Stimulated activated CD4-positive, alpha-beta T cell treated with anti-CD3 and anti-CD28 coated beads, Interleukin-2, amount 100 ng/mL, for 4 hours (primary cell): ENCODE measurements around the gene ADGRE3.
A peak's percentile ranks its signal among the peaks of the same experiment; 100 is the strongest.

Experiments
- DNase-seq: peaks from one replicate; pipeline ENCODE4 v3.0.0-alpha.2; 2020; ENCODE audit warnings: low read depth

ADGRE3 gene, protein sequence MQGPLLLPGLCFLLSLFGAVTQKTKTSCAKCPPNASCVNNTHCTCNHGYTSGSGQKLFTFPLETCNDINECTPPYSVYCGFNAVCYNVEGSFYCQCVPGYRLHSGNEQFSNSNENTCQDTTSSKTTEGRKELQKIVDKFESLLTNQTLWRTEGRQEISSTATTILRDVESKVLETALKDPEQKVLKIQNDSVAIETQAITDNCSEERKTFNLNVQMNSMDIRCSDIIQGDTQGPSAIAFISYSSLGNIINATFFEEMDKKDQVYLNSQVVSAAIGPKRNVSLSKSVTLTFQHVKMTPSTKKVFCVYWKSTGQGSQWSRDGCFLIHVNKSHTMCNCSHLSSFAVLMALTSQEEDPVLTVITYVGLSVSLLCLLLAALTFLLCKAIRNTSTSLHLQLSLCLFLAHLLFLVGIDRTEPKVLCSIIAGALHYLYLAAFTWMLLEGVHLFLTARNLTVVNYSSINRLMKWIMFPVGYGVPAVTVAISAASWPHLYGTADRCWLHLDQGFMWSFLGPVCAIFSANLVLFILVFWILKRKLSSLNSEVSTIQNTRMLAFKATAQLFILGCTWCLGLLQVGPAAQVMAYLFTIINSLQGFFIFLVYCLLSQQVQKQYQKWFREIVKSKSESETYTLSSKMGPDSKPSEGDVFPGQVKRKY

DNA sequence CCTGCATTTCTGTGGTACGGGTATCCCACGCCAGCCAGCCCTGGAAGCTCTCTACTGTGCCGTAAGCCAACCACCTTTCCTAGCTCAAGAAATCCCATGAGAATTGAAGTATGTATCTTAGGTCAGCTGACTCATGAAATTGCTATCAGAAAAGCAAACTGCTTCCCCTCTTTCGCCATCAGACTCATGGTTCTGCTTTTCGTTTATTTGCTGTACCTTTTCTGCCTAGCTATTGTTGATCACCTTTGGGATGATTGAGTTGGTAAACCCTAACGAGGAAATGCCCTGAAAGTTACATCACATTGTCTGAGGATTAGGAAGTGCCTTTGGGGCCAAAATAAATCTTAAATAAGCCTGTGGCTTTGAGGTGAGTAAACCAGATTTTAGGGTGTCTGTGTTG is at the start of gene ADGRE3:
TSS of gene ADGRE3 (minus strand) at position 81 of the 400 bp plus-strand sequence. CDS start at position 7, 74 bp downstream.
- no peak for DNase-seq

DNA sequence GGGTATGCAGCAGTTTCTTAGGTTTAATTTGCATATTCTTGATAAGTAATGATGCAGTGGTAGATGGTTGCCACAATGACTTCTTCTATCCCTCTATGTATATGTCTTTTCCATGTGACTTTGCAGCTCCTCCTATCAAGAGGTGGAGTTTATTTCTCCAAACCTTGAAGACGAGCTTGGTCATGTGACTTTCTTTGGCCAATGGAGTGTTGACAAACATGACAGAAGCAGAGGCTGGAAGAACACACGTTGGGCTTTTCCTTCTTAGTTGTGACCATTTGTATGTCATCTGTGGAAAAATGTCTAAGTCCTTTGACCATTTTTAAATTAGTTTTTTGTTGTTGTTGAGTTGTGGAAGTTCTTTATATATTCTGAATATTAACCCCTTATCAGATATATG is 47.5 kb upstream of the ADGRE3 start:
- no peak for DNase-seq

DNA sequence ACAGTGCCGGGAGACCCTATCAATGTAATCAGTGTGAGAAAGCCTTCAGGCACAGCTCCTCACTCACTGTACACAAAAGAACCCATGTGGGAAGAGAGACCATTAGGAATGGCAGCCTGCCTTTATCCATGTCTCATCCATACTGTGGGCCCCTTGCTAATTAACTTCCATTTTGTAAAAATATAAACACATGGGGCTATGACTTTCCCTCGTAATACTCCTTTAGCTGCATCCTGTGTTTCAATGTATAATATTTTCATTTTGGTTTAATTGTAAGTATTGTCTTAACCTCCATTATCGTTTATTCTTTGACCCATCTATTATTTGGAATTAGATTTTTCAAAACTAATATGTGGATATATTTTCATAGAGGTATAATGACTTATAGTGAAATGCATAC is 44.5 kb upstream of the ADGRE3 start:
- no peak for DNase-seq

DNA sequence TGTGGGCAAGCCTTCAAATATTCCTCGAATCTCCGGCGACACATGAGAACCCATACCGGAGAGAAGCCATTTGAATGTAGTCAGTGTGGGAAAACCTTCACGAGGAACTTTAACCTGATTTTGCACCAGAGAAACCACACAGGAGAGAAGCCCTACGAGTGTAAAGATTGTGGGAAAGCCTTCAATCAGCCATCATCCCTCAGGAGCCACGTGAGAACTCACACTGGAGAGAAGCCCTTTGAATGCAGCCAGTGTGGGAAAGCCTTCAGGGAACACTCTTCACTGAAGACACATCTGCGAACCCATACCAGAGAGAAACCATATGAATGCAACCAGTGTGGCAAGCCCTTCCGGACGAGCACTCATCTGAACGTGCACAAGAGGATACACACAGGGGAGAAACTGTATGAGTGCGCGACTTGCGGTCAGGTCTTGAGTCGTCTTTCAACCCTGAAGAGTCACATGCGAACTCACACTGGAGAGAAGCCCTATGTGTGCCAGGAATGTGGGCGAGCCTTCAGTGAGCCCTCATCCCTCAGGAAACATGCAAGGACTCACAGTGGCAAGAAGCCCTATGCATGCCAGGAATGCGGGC is 44.0 kb upstream of the ADGRE3 start:
- DNase-seq = no peak

DNA sequence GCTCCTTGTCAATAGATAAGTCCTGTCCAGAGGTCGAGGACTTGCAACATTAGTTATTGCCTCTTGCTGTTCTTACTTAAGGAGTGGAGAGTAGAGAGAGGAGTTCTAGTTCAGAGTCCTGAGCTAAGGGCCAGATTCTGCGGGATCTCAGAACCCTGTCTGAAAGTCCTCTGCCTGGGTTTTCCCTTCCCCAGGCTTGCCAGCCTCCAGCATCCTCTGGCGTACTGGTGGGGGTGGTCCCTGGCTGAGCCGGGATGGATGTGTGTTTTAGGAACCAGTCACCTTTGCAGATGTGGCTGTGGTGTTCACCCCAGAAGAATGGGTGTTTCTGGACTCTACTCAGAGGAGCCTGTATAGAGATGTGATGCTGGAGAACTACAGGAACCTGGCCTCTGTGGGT is 41.2 kb upstream of the ADGRE3 start:
- no peak for DNase-seq

DNA sequence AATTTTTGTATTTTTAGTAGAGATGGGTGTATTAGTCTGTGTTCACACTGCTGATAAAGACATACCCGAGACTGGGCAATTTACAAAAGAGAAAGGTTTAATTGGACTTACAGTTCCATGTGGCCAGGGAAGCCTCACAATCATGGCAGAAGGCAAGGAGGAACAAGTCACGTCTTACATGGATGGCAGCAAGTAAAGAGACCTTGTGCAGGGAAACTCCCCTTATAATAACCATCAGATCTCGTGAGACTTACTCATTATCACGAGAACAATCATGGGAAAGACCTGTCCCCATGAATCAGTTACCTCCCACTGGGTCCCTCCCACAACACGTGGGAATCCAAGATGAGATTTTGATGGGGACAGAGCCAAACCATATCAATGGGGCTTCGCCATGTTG is 29.8 kb upstream of the ADGRE3 start:
- DNase-seq = no peak

DNA sequence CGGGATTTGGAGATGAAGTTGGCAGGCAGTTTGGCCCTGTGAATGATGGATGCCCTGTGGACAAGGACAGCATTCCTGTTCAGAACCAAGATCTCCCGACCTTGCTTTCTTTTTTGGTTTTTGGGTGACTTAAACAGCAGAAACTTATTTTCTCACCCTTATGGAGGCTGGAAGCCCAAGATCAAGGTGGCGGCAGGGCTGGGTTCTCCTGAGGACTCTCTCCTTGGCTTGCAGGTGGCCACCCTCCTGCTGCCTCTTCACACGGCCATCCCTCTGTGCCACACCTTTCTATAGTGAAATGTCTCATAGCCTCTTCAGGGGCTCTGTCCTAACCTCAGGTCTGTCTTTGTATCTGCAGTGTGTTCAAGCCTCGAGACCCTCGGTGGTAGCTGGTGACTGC is 29.2 kb upstream of the ADGRE3 start:
- no peak for DNase-seq

DNA sequence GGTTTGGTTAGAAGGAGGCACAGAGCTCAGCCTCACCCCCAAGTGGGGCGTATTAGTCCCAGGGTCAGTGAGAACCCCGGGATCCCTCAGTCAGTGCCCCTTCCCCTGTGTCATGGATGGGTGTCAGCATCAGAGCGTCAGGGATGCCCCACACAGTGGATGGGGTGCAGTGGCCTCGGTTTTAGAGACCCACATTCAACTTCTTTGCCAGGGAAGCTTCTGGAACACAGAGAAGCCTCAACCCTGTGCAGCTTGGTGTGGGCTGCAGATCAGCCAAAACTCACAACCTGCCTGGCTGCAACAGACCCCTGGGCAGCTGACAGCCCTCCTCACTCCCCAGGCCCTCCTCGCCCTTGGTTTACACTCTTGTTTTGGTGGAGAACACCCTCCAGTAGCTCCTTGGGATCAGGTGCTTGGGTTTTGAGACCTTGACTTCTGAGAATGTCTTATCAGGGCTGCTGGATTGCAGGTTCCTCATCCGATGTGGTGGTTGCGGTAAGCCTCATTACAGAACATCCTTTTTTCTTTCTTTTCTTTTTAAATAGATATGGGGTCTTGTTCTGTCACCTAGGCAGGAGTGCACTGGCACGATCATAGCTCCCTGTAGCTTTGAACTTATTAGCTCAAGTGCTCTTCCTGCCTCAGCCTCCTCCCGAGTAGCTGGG is 26.2 kb upstream of the ADGRE3 start:
- no peak for DNase-seq

DNA sequence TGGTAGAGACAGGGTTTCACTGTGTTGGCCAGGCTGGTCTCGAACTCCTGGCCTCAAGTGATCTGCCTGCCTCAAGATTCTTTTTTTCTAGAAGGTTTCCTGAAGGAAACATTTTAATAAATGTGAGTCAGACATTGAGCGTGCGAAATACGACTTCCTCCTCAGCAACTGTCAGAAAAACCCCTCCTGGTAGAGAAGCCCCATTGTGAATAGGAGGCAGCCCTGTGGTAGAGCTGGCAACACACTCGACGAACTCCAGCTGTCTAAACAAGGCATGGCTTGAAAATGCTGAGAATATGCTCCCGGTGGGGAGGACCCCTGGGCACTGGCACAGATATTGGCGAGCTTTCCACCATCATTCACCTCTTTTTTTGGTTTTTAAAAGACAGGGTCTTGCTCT is 25.0 kb upstream of the ADGRE3 start:
- no peak for DNase-seq

DNA sequence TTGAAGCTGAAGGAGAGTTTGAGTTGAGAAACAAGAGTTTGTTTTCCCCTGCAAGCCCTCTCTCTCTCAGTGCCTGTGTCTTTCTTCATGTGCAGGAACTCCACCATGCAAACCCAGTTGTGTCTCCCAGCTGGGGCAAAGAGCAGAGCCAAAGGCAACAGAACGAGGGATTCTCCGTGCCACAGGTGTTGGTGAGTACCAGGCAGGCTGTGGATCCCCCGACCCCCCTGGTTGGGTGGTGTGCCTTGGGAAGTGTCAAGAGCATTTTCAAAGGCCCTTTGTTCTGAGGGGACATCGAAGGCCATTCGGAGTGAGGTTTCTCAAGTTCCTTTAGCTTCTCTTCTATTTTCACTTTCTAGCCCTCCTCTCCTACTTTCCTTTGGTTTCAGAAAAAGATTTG is 20.8 kb upstream of the ADGRE3 start:
- DNase-seq = no peak

DNA sequence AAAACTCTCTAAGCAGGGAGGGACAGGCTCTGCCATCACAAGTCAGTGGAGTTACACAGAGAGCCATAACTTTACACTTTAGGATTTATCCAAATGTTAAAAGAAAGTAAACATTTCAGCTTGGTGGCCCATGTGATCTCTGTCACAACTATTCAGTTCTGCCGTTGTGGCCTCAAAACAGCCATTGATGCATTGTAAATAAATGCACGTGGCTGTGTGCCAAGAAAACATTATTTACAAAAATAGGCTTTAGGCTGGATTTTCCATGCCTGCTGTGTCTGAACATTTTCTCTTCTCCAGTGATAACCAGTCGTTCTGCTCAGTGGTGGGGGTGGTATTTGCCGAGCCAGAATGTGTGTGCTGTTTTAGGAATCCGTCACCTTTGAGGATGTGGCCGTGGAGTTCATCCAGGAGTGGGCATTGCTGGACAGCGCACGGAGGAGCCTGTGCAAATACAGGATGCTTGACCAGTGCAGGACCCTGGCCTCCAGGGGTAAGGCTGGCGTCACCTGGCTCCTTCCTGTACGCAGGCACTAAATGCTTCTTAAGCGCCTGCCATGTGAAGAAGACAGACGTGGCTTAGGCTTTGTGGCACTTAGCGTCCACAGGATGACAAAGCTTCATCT is 20.1 kb upstream of the ADGRE3 start:
- DNase-seq = no peak

DNA sequence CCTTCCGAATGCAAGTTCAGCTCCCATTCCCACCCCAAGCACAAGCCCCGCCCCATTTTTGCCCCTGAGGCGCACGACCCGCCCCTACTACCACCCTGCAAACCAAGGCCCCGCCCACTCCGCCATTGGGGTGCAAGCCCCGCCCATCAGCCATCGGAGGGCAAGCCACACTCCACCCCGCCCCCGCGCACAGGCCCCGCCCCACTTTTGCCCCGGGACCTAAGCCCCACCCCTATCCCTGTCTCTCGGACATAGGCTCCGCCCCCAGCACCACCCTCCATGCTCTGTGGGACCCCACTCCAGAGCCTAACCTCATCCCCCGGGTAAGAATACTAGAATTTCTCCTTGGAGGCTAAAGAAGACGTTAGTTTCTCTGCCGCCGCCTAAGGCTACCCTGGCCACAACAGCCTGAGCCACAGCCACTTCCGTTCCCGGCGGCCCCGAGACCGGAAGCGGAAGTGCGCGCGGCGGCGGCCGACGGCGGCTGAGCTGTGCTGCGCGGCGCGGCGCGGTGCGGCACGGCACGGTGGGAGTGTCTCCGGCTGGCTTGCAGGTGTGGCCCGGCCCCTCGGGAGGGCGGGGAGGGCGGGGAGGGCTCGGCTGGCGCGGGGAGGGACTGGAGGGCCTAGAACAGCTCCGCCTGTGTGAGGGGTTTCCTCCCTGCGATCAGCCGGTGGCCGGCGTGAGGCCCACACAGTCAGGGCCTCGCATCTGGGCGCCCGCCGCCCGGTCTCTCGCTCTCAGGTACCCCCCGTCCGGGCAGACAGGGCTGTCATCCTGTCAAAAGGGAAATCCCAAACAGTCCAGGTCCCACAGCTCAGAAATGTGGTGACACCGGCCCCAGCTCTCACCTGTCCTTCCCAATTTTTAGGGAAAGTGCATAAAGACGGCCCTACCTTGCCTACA is 15.2 kb upstream of the ADGRE3 start, which contains the start of gene ZNF333:
TSS of gene ZNF333 (plus strand) at position 451 of the 906 bp plus-strand sequence. CDS start 3,444 bp downstream, outside the sequence.
- peak; percentile 98 for DNase-seq

DNA sequence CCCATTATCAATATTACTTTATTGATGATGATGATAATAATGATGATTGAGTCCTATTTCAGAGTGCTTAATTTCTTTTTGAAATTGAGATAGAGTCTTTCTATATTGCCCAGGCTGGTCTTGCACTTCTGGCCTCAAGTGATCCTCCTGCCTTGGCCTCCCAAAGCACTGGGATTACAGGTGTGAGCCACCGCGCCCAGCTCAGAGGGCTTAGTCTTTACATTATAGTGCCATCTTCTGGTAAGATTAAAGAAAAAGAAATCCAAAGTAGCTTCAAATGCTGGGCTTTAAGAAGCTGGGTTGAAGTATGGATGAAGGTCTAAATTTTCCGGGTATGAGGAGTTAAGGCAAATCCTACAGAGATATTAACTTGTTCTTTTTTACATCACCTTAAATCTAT is 11.8 kb upstream of the ADGRE3 start:
- peak; percentile 3 for DNase-seq

DNA sequence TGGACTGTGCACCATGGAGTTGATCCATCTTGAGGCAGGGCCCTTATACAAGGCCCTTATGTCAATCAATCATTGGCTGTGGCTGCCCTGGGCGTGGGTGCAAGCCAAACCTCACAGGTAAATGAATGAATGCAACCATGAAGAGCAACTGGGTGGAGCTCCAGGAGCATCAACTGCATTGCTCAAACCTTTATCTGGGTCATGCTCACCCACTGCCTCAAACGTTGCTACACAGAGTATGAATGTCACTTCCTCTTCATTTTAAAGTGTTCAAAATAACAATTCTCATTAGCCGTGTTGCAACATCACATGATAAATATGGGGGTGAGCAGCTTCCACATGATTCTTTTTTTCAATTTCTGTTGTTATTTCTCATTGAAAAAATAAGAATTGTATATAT is 8.8 kb upstream of the ADGRE3 start:
- DNase-seq = no peak

DNA sequence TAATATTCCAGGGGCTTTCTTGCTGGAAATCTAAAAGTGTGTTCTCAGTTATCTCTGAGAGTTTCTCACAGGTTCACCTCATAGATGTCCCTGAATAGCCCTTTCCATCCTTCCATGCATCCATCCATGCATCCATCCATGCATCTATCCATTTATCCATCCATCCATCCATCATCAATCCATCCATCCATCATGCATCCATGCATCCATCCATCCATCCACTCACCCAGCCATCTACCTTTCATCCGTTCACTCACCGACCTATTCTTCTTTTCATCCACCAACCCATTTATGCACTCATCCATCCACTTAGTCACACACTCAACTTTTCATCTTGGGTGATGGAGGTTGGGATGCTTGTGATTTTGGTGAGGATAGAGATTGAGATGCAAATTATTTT is 7.4 kb upstream of the ADGRE3 start:
- DNase-seq = no peak

DNA sequence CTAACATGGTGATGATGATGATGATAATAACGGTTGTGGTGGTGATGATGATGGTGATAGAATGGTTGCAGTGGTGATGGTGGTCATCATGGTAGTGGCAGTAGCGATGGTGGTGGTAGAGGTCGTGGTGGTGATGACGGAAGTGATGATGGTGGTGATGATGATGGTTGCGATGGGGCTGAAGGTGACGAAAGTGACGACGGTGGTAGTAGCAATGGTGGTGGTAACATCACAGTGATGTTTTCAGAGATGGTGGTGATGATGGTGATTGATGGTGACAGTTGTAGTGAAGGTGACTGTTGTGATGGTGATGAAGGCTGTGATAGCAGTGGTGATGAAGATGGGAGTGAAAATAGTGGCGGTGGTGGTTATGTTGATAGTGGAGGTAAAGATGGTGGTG is 3.6 kb upstream of the ADGRE3 start:
- DNase-seq = no peak

DNA sequence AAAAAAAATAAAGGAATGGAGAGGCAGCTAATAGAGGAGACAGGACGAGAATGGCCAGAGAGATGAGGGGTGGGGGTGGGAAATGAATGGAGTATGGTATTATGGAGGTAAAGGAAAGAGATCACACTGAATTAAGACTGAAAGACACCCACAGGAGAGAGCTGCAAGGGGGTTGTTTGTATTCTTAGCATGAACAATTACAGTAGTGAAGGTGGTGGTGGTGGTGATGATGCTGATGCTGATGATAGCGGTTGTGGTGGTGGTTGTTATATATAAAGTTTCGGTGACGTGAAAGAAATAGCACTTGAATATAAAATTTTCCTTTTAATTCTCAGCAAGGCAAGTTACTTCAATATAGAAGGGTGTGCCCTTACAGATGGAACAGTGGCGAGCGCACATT is 2.8 kb upstream of the ADGRE3 start:
- DNase-seq = no peak

DNA sequence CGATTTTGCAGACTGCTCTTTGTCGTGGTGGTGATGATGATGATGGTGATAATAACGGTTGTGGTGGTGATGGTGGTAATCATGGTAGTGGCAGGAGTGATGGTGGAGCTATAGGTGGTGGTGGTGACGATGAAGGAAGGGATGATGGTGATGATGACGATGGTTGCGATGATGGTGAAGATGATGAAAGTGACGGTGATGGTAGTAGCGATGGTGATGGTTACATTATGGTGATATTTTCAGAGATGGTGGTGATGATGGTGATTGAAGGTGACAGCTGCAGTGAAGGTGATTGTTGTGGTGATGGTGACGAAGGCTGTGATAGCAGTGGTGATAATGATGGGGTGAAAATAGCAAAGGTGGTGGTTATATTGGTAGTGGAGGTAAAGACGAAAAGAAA is 2.1 kb upstream of the ADGRE3 start:
- DNase-seq = no peak

DNA sequence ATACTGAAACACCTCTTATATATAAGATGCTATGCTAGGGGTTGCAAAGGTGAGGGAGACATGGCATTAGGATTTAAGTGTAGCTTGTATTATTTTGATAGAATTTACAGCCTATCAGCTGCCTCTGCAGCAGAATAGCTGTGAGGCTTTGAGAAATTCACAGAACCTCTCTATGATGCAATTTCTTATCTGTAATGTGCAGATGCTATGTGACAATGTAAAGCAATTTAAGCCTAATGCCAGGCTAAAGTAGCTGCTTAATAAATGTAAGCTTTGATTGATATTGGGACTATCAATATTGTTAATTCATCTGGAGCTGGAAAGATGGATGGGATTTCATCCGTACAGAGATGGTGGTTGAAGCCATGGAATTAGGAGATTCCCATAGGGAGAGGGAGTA is 1.6 kb downstream of the ADGRE3 start:
- DNase-seq = no peak

DNA sequence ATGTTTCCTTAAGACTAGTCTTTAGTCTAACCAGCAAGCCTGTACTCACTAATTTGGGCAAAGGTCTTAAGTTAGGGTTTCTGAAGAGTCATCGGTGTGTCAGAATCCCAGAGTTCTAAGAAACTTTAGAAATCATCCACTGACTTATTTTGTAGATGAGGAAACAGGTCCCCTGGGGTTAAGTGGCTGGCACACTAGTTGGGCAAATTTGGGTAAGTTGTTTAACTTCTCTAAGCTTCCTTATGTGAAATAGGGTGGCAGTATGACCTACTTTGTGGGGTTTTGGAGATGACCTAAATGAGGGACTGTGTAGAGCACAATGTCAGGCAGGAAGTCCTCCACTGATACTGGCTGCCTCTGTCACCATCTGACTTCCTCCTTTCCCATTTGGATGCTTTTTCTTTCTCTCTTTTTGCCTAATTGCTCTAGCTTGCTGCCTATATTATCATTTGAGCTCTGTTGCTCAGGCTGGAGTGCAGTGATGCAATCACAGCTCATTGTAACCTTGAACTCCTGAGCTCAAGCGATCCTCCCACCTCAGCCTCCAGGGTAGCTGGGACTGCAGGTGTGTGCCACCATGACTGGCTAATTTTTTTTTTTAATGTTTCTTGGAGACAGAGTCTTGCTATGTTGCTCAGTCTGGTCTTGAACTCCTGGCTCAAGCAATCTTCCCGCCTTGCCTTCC is 2.3 kb downstream of the ADGRE3 start:
- no peak for DNase-seq

DNA sequence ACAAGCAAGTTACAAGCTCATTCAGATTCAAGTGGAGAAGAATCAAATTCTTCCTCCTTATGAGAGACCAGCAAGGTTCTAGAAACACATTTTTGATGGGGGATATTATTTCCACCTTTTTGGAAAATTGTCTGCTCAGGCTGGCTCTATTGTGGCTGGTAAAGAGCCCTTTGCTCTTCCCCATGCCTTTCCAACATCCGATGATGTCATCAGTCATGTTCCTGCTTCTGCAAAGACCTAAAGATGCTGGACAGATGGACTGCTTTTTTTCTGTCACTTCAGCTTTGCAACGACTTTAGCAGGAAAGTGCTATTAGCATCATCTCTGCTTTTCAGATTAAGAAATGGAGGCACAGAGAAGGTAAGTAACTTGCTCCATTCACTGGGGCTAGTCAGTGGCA is 4.2 kb downstream of the ADGRE3 start:
- DNase-seq = no peak
